22Rv1 (cell line): ENCODE measurements around the gene SERPINB4.

Source experiments
- CTCF ChIP-seq: fragments of 450-650 bp; IDR thresholded peaks from 2 replicates; pipeline ENCODE4 v1.5.1; 2017; ENCODE audit warnings: mild to moderate bottlenecking
- ZFX ChIP-seq: fragments of 450-650 bp; IDR thresholded peaks from 2 replicates; pipeline ENCODE4 v1.6.1; 2017; ENCODE audit warnings: antibody characterized with exemption, borderline replicate concordance

GRCh38 chr18:63681449-63682340, 37.6 kb upstream of the SERPINB4 start:
- TF ChIP-seq CTCF (no peak), ZFX (no peak)
